GM21529 (cell line): ENCODE data around the gene DCDC1.

Experiments
- ATAC-seq: cut with Tn5 transposase; IDR thresholded peaks from one replicate; pipeline ENCODE4 v1.9.1; 2021; ENCODE audit not compliant: unreplicated experiment

The DCDC1 gene

GRCh38 chr11:31237819-31238760, 131.4 kb downstream of the DCDC1 start:
- no peak for ATAC-seq

GRCh38 chr11:31236143-31236542, 133.4 kb downstream of the DCDC1 start:
- no peak for ATAC-seq

- no peak for ATAC-seq
Observed at GRCh38 chr11:31233425-31233824, 136.1 kb downstream of the DCDC1 start.

GRCh38 chr11:31231601-31232000, 137.9 kb downstream of the DCDC1 start:
- no peak for ATAC-seq

- no peak for ATAC-seq
Observed at GRCh38 chr11:31218847-31219246, 150.7 kb downstream of the DCDC1 start.

- no peak for ATAC-seq
Observed at GRCh38 chr11:31214372-31214771, 155.2 kb downstream of the DCDC1 start.

- ATAC-seq = no peak
Observed at GRCh38 chr11:31199378-31199777, 170.2 kb downstream of the DCDC1 start.

GRCh38 chr11:31173926-31174680, 195.4 kb downstream of the DCDC1 start:
- no peak for ATAC-seq

- ATAC-seq = no peak
Observed at GRCh38 chr11:31160504-31161422, 208.8 kb downstream of the DCDC1 start.

- ATAC-seq = no peak
Observed at GRCh38 chr11:31150841-31151240, 218.7 kb downstream of the DCDC1 start.

- ATAC-seq = no peak
Observed at GRCh38 chr11:31150011-31150410, 219.5 kb downstream of the DCDC1 start.

- ATAC-seq = no peak
Observed at GRCh38 chr11:31141789-31142188, 227.8 kb downstream of the DCDC1 start.

- ATAC-seq = no peak
Observed at GRCh38 chr11:31139479-31139878, 230.1 kb downstream of the DCDC1 start.

- no peak for ATAC-seq
Observed at GRCh38 chr11:31132531-31133421, 236.8 kb downstream of the DCDC1 start.

- no peak for ATAC-seq
Observed at GRCh38 chr11:31131760-31132159, 237.8 kb downstream of the DCDC1 start.

GRCh38 chr11:31127290-31127689, 242.2 kb downstream of the DCDC1 start:
- no peak for ATAC-seq

GRCh38 chr11:31120428-31120827, 249.1 kb downstream of the DCDC1 start:
- no peak for ATAC-seq

- no peak for ATAC-seq
Observed at GRCh38 chr11:31118566-31118965, 251.0 kb downstream of the DCDC1 start.

- no peak for ATAC-seq
Observed at GRCh38 chr11:31117038-31117437, 252.5 kb downstream of the DCDC1 start.

GRCh38 chr11:31114442-31114841, 255.1 kb downstream of the DCDC1 start:
- no peak for ATAC-seq
